ENCODE measurements around the gene USP49.

The USP49 gene

GRCh38 chr6:41909727-41910126 is 14.6 kb upstream of the USP49 start:
- Histone ChIP-seq H3K4me3 (replicated peaks; ENCODE audit: low read depth, low read length) (no peak overlapping the region), H3K36me3 (ENCODE audit: control insufficient read depth, insufficient read depth, low read length) (peaks cover 4% of the 10 kb centered on the region), H3K27me3 (replicated peaks; ENCODE audit: control insufficient read depth, insufficient read depth, low read length) (no peaks in the 10 kb centered on the region)
- no peak for TF ChIP-seq CTCF (IDR thresholded peaks at IDR 0.05; ENCODE audit: insufficient read depth, low read length, poor library complexity, severe bottlenecking)
- no peak for DNase-seq (ENCODE audit: extremely low read depth, insufficient read length)

- Histone ChIP-seq H3K27me3 (replicated peaks; ENCODE audit: control insufficient read depth, insufficient read depth, low read length) (no peaks in the 10 kb centered on the region), H3K4me3 (replicated peaks; ENCODE audit: low read depth, low read length) (no peak overlapping the region), H3K36me3 (ENCODE audit: control insufficient read depth, insufficient read depth, low read length) (peaks cover 2% of the 10 kb centered on the region)
- no peak for DNase-seq (ENCODE audit: extremely low read depth, insufficient read length)
- peak; percentile 64 for TF ChIP-seq CTCF (IDR thresholded peaks at IDR 0.05; ENCODE audit: insufficient read depth, low read length, poor library complexity, severe bottlenecking)
Measured at GRCh38 chr6:41901882-41902519, 6.8 kb upstream of the USP49 start.

GRCh38 chr6:41900861-41901260 is 5.7 kb upstream of the USP49 start:
- no peaks in the 10 kb centered on the region for H3K36me3 ChIP-seq (ENCODE audit: control insufficient read depth, insufficient read depth, low read length)
- no peak for DNase-seq (ENCODE audit: extremely low read depth, insufficient read length)

GRCh38 chr6:41896281-41896680 is 1.1 kb upstream of the USP49 start:
- DNase-seq (ENCODE audit: extremely low read depth, insufficient read length): no peak
- Histone ChIP-seq H3K4me3 (replicated peaks; ENCODE audit: low read depth, low read length) (peak overlapping the region; percentile 80), H3K27me3 (replicated peaks; ENCODE audit: control insufficient read depth, insufficient read depth, low read length) (no peaks in the 10 kb centered on the region), H3K36me3 (ENCODE audit: control insufficient read depth, insufficient read depth, low read length) (no peaks in the 10 kb centered on the region)
- TF ChIP-seq CTCF (IDR thresholded peaks at IDR 0.05; ENCODE audit: insufficient read depth, low read length, poor library complexity, severe bottlenecking): no peak

More at GRCh38 chr6:41900861-41901260, 5.7 kb upstream of the USP49 start:
- Histone ChIP-seq H3K4me3 (replicated peaks; ENCODE audit: low read depth, low read length) (no peak overlapping the region), H3K27me3 (replicated peaks; ENCODE audit: control insufficient read depth, insufficient read depth, low read length) (no peaks in the 10 kb centered on the region)
- no peak for TF ChIP-seq CTCF (IDR thresholded peaks at IDR 0.05; ENCODE audit: insufficient read depth, low read length, poor library complexity, severe bottlenecking)

GRCh38 chr6:41894366-41895299 is 542 bp downstream of the USP49 start:
- DNase-seq (ENCODE audit: extremely low read depth, insufficient read length): no peak
- H3K27me3 ChIP-seq (replicated peaks; ENCODE audit: control insufficient read depth, insufficient read depth, low read length): no peaks in the 10 kb centered on the region

More at GRCh38 chr6:41894366-41895299, 542 bp downstream of the USP49 start:
- Histone ChIP-seq H3K36me3 (ENCODE audit: control insufficient read depth, insufficient read depth, low read length) (no peaks in the 10 kb centered on the region), H3K4me3 (replicated peaks; ENCODE audit: low read depth, low read length) (peak overlapping the region; percentile 80)
- no peak for TF ChIP-seq CTCF (IDR thresholded peaks at IDR 0.05; ENCODE audit: insufficient read depth, low read length, poor library complexity, severe bottlenecking)
